ENCODE data around the gene CCER1. TPM values are rescaled to one million over a fixed set of nuclear protein-coding genes. Genes with fewer than 3 reads are reported as not detected.

The CCER1 gene
- total and polyA plus RNA-seq, 2 donors from 2014 or later: not detected

DNA sequence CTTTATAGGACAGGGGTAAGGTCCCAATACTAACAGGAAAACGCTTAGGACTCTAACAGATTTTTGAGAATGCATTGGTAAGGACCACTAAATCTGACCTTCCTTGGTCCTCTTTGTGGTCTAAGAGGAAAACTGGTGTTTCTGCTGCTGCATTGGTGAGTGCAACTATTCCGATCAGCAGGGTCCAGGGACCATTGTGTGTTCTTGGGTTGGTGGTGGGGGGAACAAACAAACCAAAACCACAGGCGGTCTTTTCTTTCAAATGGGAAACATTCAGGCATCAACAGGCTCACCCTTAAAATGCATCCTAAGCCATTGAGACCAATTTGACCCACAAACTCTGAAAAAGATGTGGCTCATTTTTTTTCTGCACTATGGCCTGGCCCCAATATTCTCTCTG lies 29.1 kb upstream of the CCER1 start:
- FAIRE-seq: no peak
- Histone ChIP-seq H3K36me3 (ENCODE audit: control insufficient read depth in 2 of 3, insufficient read depth in 3 of 3, low read length in 3 of 3) (no peaks in the 10 kb centered on the region), H3K27ac (ENCODE audit: low read depth in 2 of 2, low read length in 2 of 2) (no peak overlapping the region), H3K4me1 (ENCODE audit: control insufficient read depth in 2 of 3, insufficient read depth in 2 of 3, low read depth in 1 of 3, low read length in 3 of 3) (no peaks in the 10 kb centered on the region), H3K9ac (ENCODE audit: low read length in 3 of 3) (no peak overlapping the region), H3K4me3 (ENCODE audit: low read length in 3 of 3) (no peak overlapping the region), H3K27me3 (ENCODE audit: control insufficient read depth, insufficient read depth, low read length) (no peaks in the 10 kb centered on the region), H3K9me3 (ENCODE audit: control insufficient read depth in 2 of 3, insufficient read depth in 1 of 3, low read length in 3 of 3) (no peaks in the 10 kb centered on the region)
- TF ChIP-seq, protein P1, sequence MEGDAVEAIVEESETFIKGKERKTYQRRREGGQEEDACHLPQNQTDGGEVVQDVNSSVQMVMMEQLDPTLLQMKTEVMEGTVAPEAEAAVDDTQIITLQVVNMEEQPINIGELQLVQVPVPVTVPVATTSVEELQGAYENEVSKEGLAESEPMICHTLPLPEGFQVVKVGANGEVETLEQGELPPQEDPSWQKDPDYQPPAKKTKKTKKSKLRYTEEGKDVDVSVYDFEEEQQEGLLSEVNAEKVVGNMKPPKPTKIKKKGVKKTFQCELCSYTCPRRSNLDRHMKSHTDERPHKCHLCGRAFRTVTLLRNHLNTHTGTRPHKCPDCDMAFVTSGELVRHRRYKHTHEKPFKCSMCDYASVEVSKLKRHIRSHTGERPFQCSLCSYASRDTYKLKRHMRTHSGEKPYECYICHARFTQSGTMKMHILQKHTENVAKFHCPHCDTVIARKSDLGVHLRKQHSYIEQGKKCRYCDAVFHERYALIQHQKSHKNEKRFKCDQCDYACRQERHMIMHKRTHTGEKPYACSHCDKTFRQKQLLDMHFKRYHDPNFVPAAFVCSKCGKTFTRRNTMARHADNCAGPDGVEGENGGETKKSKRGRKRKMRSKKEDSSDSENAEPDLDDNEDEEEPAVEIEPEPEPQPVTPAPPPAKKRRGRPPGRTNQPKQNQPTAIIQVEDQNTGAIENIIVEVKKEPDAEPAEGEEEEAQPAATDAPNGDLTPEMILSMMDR (IDR thresholded peaks at IDR 0.05; ENCODE audit: borderline replicate concordance, extremely low read depth, insufficient read depth): no peak
- intact Hi-C loops (cut with DNase I): no loop called here
- DNase-seq: no peak

DNA sequence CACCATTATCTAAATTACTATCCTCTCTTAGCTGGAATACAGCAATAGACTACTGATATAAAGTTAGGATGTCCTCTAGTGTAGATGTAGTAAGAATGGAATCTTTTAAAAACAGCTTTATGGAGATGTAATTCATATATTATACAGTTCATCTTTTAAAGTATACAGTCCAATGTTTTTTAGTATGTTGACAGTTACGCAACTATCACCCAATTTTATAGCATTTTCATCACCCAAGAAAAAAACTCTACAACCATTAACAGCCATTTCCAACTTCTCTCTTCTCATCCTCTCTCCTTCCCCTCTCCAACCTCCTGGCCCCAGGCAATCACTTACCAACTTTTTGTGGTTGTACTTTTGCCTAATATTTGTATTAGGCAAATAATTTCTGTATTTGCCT lies 27.2 kb upstream of the CCER1 start:
- H3K9me3 ChIP-seq (ENCODE audit: control insufficient read depth in 2 of 3, insufficient read depth in 1 of 3, low read length in 3 of 3): no peaks in the 10 kb centered on the region
- no peak overlapping the region for H3K27ac ChIP-seq (ENCODE audit: low read depth in 2 of 2, low read length in 2 of 2)
- no peaks in the 10 kb centered on the region for H3K4me1 ChIP-seq (ENCODE audit: control insufficient read depth in 2 of 3, insufficient read depth in 2 of 3, low read depth in 1 of 3, low read length in 3 of 3)
- no peaks in the 10 kb centered on the region for H3K27me3 ChIP-seq (ENCODE audit: control insufficient read depth, insufficient read depth, low read length)
- no peaks in the 10 kb centered on the region for H3K36me3 ChIP-seq (ENCODE audit: control insufficient read depth in 2 of 3, insufficient read depth in 3 of 3, low read length in 3 of 3)
- TF ChIP-seq, protein P1 (IDR thresholded peaks at IDR 0.05; ENCODE audit: borderline replicate concordance, extremely low read depth, insufficient read depth): no peak
- no peak for FAIRE-seq
- intact Hi-C loops (cut with DNase I): no loop called here
- H3K9ac ChIP-seq (ENCODE audit: low read length in 3 of 3): no peak overlapping the region
- no peak overlapping the region for H3K4me3 ChIP-seq (ENCODE audit: low read length in 3 of 3)
- DNase-seq: no peak

DNA sequence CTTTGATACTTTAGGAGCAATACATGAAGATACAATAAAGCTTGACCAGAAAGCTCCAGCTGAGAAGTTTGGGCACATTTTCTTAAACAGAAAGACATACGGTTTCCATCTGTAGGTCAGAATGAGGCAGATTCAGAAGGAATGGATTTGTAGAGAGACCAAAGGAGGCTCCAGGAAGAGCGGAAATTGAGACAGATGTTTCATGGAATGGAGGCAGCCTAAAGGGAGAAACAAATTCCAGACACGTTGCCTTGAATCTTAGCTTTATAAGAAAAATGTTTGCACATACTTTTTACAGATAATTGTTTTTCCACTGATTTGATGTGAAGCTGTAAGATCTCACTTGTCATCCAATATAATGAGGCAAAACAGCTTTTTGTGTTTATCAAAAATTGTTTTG lies 25.0 kb upstream of the CCER1 start:
- Histone ChIP-seq H3K4me1 (ENCODE audit: control insufficient read depth in 2 of 3, insufficient read depth in 2 of 3, low read depth in 1 of 3, low read length in 3 of 3) (no peaks in the 10 kb centered on the region), H3K27ac (ENCODE audit: low read depth in 2 of 2, low read length in 2 of 2) (no peak overlapping the region), H3K27me3 (ENCODE audit: control insufficient read depth, insufficient read depth, low read length) (no peaks in the 10 kb centered on the region), H3K4me3 (ENCODE audit: low read length in 3 of 3) (no peak overlapping the region), H3K36me3 (ENCODE audit: control insufficient read depth in 2 of 3, insufficient read depth in 3 of 3, low read length in 3 of 3) (no peaks in the 10 kb centered on the region), H3K9me3 (ENCODE audit: control insufficient read depth in 2 of 3, insufficient read depth in 1 of 3, low read length in 3 of 3) (no peaks in the 10 kb centered on the region), H3K9ac (ENCODE audit: low read length in 3 of 3) (no peak overlapping the region)
- TF ChIP-seq, protein P1 (IDR thresholded peaks at IDR 0.05; ENCODE audit: borderline replicate concordance, extremely low read depth, insufficient read depth): no peak
- DNase-seq: peak in 2 of 5 donors; percentile 52 to 83
- intact Hi-C loops (cut with DNase I): loop anchor here (10.0 kb wide), 1 partner anchor 355 kb away; no protein-coding TSS in a partner anchor
- no peak for FAIRE-seq

DNA sequence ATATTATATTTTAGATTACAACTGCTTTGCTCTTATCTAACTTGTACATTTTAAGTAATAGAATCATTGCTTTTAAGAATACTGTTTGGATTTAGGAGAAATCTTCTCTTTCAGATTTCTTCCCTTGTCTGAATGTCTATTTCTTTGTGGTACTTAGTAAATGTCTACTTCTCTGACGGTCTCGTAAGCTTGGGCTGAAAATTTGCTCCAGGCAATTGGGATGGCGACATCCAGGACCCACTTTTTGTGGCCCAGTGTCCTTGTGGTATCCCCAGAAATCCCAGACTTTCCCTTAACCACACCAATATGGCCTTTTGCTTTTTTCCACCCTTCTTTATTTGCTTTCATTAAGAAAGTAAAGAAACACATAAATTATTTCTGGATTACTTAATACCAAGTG lies 24.0 kb upstream of the CCER1 start:
- TF ChIP-seq, protein P1 (IDR thresholded peaks at IDR 0.05; ENCODE audit: borderline replicate concordance, extremely low read depth, insufficient read depth): no peak
- Histone ChIP-seq H3K4me3 (ENCODE audit: low read length in 3 of 3) (no peak overlapping the region), H3K36me3 (ENCODE audit: control insufficient read depth in 2 of 3, insufficient read depth in 3 of 3, low read length in 3 of 3) (no peaks in the 10 kb centered on the region), H3K27ac (ENCODE audit: low read depth in 2 of 2, low read length in 2 of 2) (no peak overlapping the region), H3K9me3 (ENCODE audit: control insufficient read depth in 2 of 3, insufficient read depth in 1 of 3, low read length in 3 of 3) (no peaks in the 10 kb centered on the region), H3K9ac (ENCODE audit: low read length in 3 of 3) (no peak overlapping the region), H3K27me3 (ENCODE audit: control insufficient read depth, insufficient read depth, low read length) (no peaks in the 10 kb centered on the region), H3K4me1 (ENCODE audit: control insufficient read depth in 2 of 3, insufficient read depth in 2 of 3, low read depth in 1 of 3, low read length in 3 of 3) (no peaks in the 10 kb centered on the region)
- intact Hi-C loops (cut with DNase I): loop anchor here (10.0 kb wide), 1 partner anchor 356 kb away; no protein-coding TSS in a partner anchor
- no peak for DNase-seq
- FAIRE-seq: no peak
